Esophagus muscularis mucosa (tissue), 4 donors: ENCODE data around the gene SGCE.

Experiments used
- CTCF ChIP-seq, 3 experiments: fragments of 200-600 bp in 2 of 3; fragments of 450-650 bp in 1 of 3; sonication (generic) in 2 of 3; IDR thresholded peaks; one replicate each; pipeline ENCODE4 v1.5.1; 2017 to 2019; ENCODE audit warnings: antibody characterized with exemption in 3 of 3, mild to moderate bottlenecking in 2 of 3, moderate library complexity in 1 of 3
- EP300 ChIP-seq: sonication (generic); formaldehyde crosslinking; IDR thresholded peaks from one replicate; pipeline ENCODE4 v1.6.1; 2017; ENCODE audit warnings: antibody characterized with exemption
- POLR2A ChIP-seq: fragments of 450-650 bp; IDR thresholded peaks from one replicate; pipeline ENCODE4 v1.6.1; 2017; ENCODE audit warnings: antibody characterized with exemption, moderate library complexity, mild to moderate bottlenecking, low read depth
- POLR2AphosphoS5 ChIP-seq, 2 donors: sonication (generic); formaldehyde crosslinking; IDR thresholded peaks; one replicate each; pipeline ENCODE4 v1.6.1; 2017; ENCODE audit warnings: antibody characterized with exemption in 2 of 2

GRCh38 chr7:94620703-94621118, 35.2 kb downstream of the SGCE start:
- TF ChIP-seq POLR2AphosphoS5 (IDR thresholded peaks at IDR 0.05) (peak; percentile 37 to 58), CTCF (IDR thresholded peaks at IDR 0.05) (no peak), POLR2A (no peak), EP300 (no peak)
